Activated naive CD8-positive, alpha-beta T cell treated with anti-CD3 and anti-CD28 coated beads, Interleukin-2, amount 50 U/mL, for 16 hours (primary cell): ENCODE measurements around the gene STUM.
"Not testable (repeated sequence)": the region's sequence is repeated elsewhere in the genome, so short reads cannot be mapped to it uniquely, and the experiment has no call there.

Experiments used
- DNase-seq: peaks from one replicate; pipeline ENCODE4 v3.0.0-alpha.2; 2020; ENCODE audit warnings: low read depth, low spot score

The STUM gene

GRCh38 chr1:226580625-226581270, 32.2 kb downstream of the STUM start:
- DNase-seq = no peak

DNA sequence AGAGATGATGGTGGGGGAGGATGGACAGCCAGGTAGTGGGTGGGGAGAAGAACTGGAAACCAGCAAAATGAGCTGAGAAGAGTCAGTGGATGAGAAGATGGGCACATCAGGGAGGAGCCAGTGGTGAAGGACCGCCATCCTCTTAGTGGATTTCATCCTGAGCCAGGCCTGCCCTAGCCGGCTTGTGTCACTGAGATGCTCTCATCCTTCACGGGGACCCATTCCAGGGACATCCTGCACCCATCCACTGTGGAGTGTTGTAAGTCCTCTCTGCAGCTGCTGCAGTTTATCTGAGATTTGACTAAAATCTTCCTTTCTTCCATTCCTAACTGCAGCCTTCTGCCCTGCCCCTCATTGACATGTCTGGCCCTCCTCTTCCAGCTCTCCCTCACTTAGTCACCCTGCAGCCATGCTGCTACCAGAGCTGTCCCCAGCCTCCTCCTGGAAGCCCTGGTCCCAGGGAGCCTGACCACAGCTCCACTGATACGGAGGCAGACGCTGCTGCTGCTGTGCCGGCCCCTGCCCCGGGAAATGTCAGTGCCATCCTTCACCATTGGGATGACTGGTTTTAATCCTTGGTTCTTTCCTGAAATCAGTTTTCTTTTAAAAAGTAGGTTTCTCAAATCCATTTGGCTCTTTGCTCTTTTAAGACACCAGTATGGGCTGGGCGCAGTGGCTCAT, 33.2 kb downstream of the STUM start:
- DNase-seq = no peak

- no peak for DNase-seq
Observed at GRCh38 chr1:226582966-226583365, 34.4 kb downstream of the STUM start.

DNA sequence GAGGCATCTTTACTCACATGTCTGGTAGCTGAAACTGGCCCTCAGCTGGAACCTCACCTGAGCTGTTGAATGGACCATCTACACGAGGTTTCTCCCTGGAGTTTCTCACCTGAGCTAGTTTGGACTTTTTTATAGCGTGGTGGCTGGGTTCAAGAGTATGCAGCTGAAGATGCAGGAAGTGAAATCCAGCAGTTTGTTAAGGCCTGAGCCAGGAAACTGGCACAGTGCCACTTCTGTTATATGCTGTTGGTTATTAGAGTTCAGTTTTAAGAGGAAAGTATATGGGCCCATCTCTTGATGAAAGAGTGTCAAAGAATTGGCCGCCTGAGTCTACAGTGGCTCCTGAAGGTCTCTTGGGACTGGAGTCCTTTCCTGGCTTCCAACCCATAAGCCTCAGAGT, 35.6 kb downstream of the STUM start:
- no peak for DNase-seq

DNA sequence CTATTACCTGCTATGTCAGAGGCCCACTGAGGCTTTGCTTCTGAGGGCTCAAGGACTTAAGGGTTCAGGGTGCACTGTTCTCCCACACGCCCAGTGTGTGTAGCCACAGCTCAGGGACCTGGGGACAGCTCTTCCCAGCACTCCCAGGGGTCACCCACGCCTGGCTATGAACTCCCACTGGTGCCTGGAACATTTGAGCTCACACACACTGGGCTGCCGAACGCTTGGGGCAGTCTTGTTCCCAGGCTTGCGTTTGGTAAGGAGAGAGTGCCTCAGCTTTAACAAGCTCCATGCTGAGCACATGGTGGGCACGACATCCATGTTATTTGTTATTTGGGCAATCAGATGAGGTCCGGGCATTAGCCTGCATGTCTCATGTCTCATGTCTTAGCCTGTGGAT, 37.6 kb downstream of the STUM start:
- no peak for DNase-seq

- no peak for DNase-seq
Observed at GRCh38 chr1:226586650-226587422, 38.3 kb downstream of the STUM start.

GRCh38 chr1:226588484-226588883, 39.9 kb downstream of the STUM start:
- no peak for DNase-seq

DNA sequence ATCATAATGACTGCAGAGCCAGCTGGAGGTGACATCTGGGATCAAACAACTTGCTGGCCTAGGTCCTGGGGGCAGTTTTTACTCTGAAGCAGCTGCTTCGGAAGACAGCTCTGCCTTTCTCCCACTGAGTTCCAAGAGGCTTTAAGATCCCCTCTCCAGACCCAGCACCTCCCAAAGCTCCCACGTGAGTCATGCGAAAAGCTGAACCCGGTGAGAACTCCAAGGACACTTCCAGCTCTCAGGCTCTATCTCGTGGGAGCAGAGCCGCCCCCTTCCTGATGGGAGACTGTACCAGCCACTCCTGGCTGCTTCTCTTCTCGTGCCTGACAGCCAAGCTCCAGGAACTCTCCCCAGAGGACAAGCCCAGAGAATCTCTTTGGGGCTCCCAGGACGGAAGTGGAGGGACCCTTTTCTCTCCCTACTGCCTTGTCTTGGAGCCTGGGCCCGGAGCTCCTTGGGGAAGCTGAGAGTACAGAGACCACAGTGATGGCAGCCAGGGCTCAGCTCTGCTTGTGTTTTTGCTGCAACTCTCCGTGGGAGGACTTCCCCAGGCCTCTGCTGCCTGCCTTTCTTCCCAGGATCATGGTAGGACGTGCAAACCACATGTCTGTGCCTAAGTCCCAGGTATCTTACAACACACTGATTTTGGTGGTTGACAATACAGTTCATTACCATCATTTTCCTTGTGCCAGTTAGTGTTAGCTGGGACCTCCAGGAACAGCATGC, 40.6 kb downstream of the STUM start:
- no peak for DNase-seq

DNA sequence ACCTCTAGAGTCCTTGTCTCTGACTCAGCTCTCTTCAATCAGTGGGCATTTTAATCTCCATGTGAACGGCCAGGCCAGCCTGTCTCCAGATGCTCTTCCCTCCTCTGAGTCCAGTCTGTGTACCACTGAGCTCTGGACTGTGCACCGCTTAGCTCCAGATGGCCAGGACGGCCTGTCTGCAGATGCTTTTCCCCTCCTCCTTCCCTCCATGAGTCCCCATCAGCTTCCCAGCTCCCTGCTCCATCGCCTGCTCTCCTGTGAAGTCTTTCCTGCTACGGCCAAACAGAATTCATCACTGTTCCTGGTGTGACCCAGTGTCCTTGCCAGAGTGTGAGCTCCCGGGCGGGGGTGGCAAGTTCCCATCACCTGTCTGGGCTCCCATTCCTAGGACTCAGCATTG, 42.0 kb downstream of the STUM start:
- no peak for DNase-seq

DNA sequence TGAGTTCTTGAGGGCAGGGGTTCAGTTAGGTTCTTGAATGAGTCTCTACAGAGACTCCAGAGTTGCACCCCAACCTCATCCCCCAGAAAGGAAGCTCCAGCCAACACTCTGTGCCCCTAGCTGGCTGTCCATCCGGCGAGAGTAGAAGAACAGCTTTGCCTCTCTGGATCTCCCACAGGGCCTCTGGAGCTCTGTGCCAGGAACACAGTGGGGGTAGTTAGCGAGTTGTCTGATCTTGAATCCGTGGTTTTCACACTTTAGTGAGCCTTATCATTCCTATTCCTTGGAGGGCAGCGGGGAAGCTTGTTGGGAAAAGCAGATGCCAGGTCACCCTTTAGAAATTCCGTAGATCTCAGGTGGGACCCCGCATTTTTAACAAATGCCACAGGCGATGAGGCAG, 45.0 kb downstream of the STUM start:
- DNase-seq = no peak

DNA sequence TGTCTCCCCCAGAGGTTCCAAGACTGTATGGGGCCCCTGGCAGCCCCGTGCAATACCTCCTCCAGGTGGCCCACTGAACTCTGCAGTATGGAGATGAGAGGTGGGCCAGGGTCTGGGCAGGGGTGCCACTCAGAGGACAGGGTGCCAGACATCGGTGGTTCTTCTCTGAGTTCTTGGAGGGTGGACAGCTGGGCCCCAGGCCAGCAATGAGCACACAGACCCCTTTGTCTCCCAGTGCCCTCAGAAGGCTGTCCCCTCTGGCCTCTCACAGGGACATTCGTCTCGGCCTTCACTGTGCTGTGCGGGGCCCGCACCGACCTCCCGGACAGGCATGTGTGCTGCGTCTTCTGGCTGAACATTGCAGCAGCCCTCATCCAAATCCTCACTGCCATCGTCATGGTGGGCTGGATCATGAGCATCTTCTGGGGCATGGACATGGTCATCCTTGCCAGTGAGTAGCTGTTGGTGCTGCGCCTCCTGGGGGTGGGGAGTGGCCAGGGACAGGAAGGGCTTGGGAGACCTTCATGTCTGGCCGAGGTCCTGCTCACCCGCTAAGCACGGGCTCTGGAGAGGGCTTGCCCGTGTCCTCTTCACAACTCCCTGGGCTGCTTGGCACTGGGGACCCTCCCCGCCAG, 48.1 kb downstream of the STUM start:
- no peak for DNase-seq

DNA sequence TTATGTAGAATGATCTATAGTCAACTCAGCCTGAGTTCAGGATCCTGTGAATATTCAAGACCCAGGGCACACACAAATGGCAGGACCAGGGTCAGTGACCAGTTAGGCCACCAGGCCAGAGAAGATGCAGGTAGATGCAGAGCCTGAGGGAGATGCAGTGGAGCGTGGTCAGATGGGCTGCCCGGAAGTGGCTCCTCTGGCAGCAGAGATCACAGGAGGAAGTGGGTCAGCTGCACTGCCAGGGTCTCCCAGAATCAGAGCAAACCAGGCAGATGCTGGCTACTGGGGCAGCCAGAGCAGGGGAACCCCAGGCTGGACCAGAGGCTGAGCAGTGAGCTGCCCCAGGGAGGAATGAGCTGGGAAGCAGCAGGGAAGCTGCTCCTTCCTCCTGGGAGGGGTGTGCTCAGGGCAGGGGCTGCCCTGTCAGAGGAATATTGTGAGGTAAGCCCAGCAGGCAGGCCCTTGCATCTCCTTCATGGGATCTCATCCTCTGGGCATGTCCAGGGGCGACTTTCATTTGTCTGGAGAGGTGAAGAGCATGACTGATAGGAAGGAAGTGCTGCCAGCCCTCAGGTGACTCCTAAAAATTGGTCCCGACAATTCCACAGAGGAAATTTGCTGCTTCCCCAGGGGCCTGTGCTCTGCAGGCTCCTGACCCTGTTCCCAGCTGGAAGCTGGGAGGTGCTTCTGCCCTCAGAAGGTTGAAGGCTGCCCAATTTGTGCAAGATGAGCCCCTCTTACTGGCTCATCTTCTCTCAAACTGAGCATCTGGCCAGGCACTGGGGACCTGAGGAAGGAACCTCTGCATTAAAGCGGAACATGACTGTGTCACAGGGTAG, 49.3 kb downstream of the STUM start:
- DNase-seq = no peak

DNA sequence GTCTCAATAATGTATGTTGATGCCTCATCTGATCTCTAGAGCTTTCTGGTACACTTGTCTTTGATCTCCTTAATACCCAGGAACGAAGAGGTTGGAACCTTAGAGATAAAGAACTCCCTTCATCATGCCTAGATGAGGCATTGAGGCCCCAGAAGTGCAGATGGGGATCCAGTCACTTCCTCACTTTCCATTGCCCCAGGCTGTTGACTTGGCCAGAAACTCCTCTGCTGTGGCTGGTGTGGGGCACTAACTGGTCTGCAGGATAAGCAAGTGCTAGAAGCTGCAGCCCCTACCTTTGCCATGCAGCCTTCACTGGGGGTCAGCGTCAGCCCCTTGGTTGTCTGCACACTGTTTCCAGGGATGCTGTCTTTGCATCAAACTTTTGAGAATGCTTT, 49.9 kb downstream of the STUM start:
- no peak for DNase-seq

- not testable (repeated sequence) for DNase-seq
Observed at GRCh38 chr1:226598955-226599354, 50.4 kb downstream of the STUM start.

GRCh38 chr1:226599636-226600238, 51.2 kb downstream of the STUM start:
- no peak for DNase-seq

DNA sequence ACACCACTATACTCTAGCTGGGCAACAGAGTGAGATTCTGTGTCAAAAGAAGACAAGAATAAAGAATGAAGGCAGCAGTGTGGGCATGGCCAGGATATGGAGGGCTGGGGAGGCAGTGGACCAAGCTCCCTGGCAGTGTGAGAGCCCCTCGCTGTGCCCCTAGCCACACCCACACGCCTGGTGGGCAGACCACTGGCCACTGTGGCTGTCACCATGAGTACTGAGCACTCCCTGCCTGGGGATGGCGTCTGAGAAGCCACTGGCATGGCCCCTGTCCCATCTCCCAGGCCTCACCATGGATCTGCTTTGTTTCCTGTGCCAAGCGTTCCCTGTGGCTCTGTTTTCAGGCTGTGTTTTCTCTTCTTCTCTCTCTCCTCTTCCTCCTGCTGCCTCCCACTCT, 51.7 kb downstream of the STUM start:
- DNase-seq = no peak

DNA sequence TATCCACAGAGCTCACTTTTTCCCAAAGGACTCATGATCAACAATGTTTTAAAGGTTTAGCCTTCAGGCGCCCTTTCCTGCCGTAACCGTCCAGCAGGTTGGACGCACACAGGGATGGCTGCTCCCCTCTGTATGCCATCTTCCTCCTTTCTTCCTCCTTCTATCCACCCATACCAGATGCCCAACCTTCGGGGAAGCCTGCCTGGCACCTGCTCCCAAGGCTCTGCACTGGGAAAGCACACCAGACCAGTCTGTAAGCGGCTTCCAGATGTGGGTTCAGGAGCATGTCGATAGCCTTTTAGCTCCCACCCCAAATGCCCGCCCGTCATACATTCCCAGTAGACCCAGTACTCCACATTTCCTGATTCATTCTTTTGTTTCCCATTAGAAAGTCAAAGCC, 52.9 kb downstream of the STUM start:
- DNase-seq = no peak

GRCh38 chr1:226602186-226603021, 53.8 kb downstream of the STUM start:
- no peak for DNase-seq

- DNase-seq = no peak
Observed at GRCh38 chr1:226603022-226603857, 54.7 kb downstream of the STUM start.
